DOHH2 (cell line): ENCODE data around the gene PCDH8.
"Not testable (repeated sequence)": the region's sequence is repeated elsewhere in the genome, so short reads cannot be mapped to it uniquely, and the experiment has no call there.

Source experiments
- H3F3A ChIP-seq: fragments of 200-600 bp; sonication (generic), shearing (Covaris generic); 2 replicates; pipeline ENCODE4 v1.6.0; 2016; ENCODE audit warnings: antibody characterized with exemption, mild to moderate bottlenecking; ENCODE audit not compliant: control insufficient read depth, insufficient read depth
- H3K27ac ChIP-seq: fragments of 200-600 bp; sonication (generic); 2 replicates; pipeline ENCODE4 v1.5.1; 2014; ENCODE audit warnings: low read depth, mild to moderate bottlenecking, low read length, moderate library complexity
- H3K27me3 ChIP-seq: fragments of 200-600 bp; sonication (generic); 2 replicates; pipeline ENCODE4 v1.6.1; 2014; ENCODE audit warnings: mild to moderate bottlenecking, low read length, mixed read lengths; ENCODE audit not compliant: control insufficient read depth
- H3K36me3 ChIP-seq: fragments of 200-600 bp; sonication (generic); 2 replicates; pipeline ENCODE4 v1.6.1; 2014; ENCODE audit warnings: mild to moderate bottlenecking, low read length, moderate library complexity, mixed read lengths; ENCODE audit not compliant: control insufficient read depth
- H3K4me1 ChIP-seq: fragments of 200-600 bp; sonication (generic); 2 replicates; pipeline ENCODE4 v1.6.1; 2014; ENCODE audit warnings: mild to moderate bottlenecking, low read length, mixed read lengths; ENCODE audit not compliant: control insufficient read depth
- H3K4me2 ChIP-seq: fragments of 200-600 bp; sonication (generic); 2 replicates; pipeline ENCODE4 v1.6.0; 2014; ENCODE audit warnings: mild to moderate bottlenecking, low read length, moderate library complexity
- H3K4me3 ChIP-seq: fragments of 200-600 bp; sonication (generic); 2 replicates; pipeline ENCODE4 v1.5.1; 2014; ENCODE audit warnings: mild to moderate bottlenecking, low read length, mixed read lengths
- H3K79me2 ChIP-seq: fragments of 200-600 bp; sonication (generic); 2 replicates; pipeline ENCODE4 v1.6.1; 2014; ENCODE audit warnings: mild to moderate bottlenecking, low read length, mixed read lengths; ENCODE audit not compliant: control insufficient read depth
- H3K9me2 ChIP-seq: fragments of 200-600 bp; sonication (generic); replicated peaks from 2 replicates; pipeline ENCODE4 v1.6.1; 2014; ENCODE audit warnings: mild to moderate bottlenecking, low read length, mixed read lengths; ENCODE audit not compliant: control insufficient read depth
- H3K9me3 ChIP-seq: fragments of 200-600 bp; sonication (generic); 2 replicates; pipeline ENCODE4 v1.6.1; 2014; ENCODE audit warnings: antibody characterized with exemption, low read length, mixed read lengths; ENCODE audit not compliant: control insufficient read depth, insufficient read depth
- H4K20me1 ChIP-seq: fragments of 200-600 bp; sonication (generic); 2 replicates; pipeline ENCODE4 v1.6.0; 2014; ENCODE audit warnings: low read depth, mild to moderate bottlenecking, antibody characterized with exemption, low read length, moderate library complexity; ENCODE audit not compliant: control insufficient read depth, insufficient read depth
- EZH2phosphoT487 ChIP-seq: fragments of 200-600 bp; sonication (generic); IDR thresholded peaks from 2 replicates; pipeline ENCODE4 v1.6.1; 2017; ENCODE audit warnings: borderline replicate concordance, mild to moderate bottlenecking, antibody characterized with exemption, low read length, moderate library complexity, mixed read lengths
- TF ChIP-seq, protein P1 (sequence below): fragments of 200-600 bp; sonication (generic); IDR thresholded peaks from one replicate; pipeline ENCODE4 v1.5.1; 2014; ENCODE audit warnings: antibody characterized with exemption, mild to moderate bottlenecking, low read depth, low read length; ENCODE audit not compliant: poor library complexity, severe bottlenecking

Gene PCDH8

DNA sequence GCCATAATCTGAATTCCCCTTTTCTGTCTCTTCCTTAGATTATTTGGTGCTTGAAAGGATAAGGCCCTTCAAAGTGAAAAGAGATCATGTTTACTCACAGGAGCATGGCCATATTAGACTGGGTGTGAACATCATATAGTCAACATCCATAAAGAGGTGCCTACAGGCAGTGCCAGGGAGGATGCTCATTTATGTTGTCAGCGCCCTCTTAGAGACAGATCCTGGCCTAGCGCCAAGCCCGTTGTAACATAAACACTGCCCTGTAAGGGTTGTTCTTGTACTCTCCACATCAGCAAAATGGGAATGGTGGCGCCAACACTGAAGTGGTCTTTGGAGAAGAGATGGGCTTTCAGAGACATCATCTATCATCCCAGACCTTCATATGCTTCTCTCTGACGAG, 16.1 kb downstream of the PCDH8 start:
- Histone ChIP-seq H4K20me1 (no peaks in the 10 kb centered on the region), H3K27ac (no peak overlapping the region), H3K9me2 (no peaks in the 10 kb centered on the region)

DNA sequence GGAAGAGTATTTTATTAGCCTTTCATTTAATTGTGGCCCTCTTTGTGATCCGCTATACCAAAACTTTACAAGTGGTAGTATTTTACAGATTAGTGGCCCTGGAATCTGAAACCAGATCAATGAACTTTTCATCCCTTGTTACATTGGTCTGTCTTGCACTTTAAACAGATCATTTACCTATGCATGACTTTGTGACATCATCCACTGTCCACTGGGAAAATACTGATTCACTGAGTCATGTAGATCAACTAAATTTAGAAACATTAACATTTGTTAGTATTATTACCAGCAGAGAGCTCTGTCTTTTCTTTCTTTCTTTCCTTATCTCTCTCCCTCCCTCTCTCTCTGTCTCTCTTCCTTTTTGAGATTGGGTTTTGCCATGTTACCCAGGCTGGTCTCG, 17.5 kb downstream of the PCDH8 start:
- Histone ChIP-seq H3F3A (no peaks in the 10 kb centered on the region), H3K9me3 (no peaks in the 10 kb centered on the region), H3K4me1 (no peaks in the 10 kb centered on the region), H3K27me3 (no peaks in the 10 kb centered on the region), H4K20me1 (no peaks in the 10 kb centered on the region), H3K9me2 (no peaks in the 10 kb centered on the region), H3K36me3 (no peaks in the 10 kb centered on the region), H3K79me2 (no peaks in the 10 kb centered on the region), H3K27ac (no peak overlapping the region), H3K4me3 (no peak overlapping the region), H3K4me2 (no peak overlapping the region)
- TF ChIP-seq EZH2phosphoT487: no peak
- TF ChIP-seq, protein P1, sequence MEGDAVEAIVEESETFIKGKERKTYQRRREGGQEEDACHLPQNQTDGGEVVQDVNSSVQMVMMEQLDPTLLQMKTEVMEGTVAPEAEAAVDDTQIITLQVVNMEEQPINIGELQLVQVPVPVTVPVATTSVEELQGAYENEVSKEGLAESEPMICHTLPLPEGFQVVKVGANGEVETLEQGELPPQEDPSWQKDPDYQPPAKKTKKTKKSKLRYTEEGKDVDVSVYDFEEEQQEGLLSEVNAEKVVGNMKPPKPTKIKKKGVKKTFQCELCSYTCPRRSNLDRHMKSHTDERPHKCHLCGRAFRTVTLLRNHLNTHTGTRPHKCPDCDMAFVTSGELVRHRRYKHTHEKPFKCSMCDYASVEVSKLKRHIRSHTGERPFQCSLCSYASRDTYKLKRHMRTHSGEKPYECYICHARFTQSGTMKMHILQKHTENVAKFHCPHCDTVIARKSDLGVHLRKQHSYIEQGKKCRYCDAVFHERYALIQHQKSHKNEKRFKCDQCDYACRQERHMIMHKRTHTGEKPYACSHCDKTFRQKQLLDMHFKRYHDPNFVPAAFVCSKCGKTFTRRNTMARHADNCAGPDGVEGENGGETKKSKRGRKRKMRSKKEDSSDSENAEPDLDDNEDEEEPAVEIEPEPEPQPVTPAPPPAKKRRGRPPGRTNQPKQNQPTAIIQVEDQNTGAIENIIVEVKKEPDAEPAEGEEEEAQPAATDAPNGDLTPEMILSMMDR: no peak

More for the DNA sequence above, 16.1 kb downstream of the PCDH8 start:
- no peaks in the 10 kb centered on the region for H3K27me3 ChIP-seq
- no peaks in the 10 kb centered on the region for H3F3A ChIP-seq
- no peak overlapping the region for H3K4me2 ChIP-seq
- no peaks in the 10 kb centered on the region for H3K79me2 ChIP-seq
- no peak overlapping the region for H3K4me3 ChIP-seq
- no peaks in the 10 kb centered on the region for H3K4me1 ChIP-seq
- no peaks in the 10 kb centered on the region for H3K9me3 ChIP-seq
- H3K36me3 ChIP-seq: no peaks in the 10 kb centered on the region
- TF ChIP-seq, protein P1: no peak
- no peak for TF ChIP-seq EZH2phosphoT487

DNA sequence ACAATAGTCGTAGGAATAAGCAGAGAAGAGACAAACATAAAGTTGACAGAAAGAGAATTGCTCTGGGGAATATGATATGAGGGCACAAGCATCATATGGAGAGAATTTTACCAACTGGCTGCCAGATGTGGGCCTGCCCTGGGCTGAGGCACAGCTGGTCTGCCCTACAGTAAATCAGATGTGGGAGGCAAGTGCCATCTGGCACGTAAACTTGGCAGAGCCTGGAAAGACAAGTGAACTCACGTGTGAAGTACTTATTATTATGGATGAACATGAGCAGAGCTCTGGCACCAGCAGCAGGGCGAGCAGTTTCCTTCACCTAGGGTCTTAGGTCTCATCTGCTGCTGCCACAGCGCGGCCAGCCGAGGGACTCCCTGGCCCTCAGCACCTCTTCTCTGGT, 20.6 kb downstream of the PCDH8 start:
- Histone ChIP-seq H3K9me3 (no peaks in the 10 kb centered on the region), H3K27ac (no peak overlapping the region), H3K4me1 (no peaks in the 10 kb centered on the region), H3K36me3 (no peaks in the 10 kb centered on the region), H3K27me3 (no peaks in the 10 kb centered on the region), H3K4me3 (no peak overlapping the region), H3K4me2 (no peak overlapping the region), H3K79me2 (no peaks in the 10 kb centered on the region), H3F3A (no peaks in the 10 kb centered on the region), H3K9me2 (no peaks in the 10 kb centered on the region), H4K20me1 (no peaks in the 10 kb centered on the region)
- TF ChIP-seq, protein P1: no peak
- TF ChIP-seq EZH2phosphoT487: no peak

DNA sequence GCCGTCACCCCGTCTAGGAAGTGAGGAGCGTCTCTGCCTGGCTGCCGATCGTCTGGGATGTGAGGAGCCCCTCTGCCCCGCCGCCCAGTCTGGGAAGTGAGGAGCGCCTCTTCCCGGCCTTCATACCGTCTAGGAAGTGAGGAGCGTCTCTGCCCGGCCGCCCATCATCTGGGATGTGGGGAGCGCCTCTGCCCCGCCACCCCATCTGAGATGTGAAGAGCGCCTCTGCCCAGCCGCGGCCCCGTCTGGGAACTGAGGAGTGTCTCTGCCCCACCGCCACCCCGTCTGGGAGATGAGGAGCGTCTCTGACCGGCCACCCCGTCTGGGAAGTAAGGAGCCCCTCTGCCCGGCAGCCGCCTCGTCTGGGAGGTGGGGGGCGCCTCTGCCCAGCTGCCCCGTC, 30.6 kb downstream of the PCDH8 start:
- H3K4me3 ChIP-seq, H3K36me3 ChIP-seq, H3K9me3 ChIP-seq, H3K4me2 ChIP-seq, H3K27ac ChIP-seq, H3K27me3 ChIP-seq, H3K4me1 ChIP-seq, H3F3A ChIP-seq, H4K20me1 ChIP-seq, H3K79me2 ChIP-seq, H3K9me2 ChIP-seq: not testable (repeated sequence)
